Stimulated activated CD4-positive, alpha-beta T cell treated with anti-CD3 and anti-CD28 coated beads, Interleukin-2, amount 100 ng/mL, for 24 hours (primary cell): Measurements from ENCODE around the gene SPATS2.
"Not testable (repeated sequence)": the region's sequence is repeated elsewhere in the genome, so short reads cannot be mapped to it uniquely, and the experiment has no call there.

Experiments
- DNase-seq, 2 donors: peaks; one replicate each; pipeline ENCODE4 v3.0.0-alpha.2; 2020

Gene SPATS2

DNA sequence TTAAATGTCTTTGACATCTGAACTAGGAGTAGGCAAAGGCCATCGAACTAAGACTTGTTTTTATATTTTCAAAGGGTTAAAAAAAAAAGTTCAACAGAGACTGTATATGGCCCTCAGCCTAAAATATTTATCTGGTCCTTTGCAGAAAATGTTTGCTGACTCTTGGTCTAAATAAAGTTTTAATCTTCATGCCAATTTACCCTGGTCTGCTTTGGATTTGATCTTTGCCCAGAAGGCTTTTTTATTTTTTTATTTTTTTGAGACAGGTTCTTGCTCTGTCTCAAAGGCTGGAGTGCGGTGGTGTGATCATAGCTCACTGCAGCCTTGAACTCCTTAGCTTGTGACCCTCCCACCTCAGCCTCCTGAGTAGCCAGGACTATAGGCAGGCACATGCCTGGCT is 47.1 kb downstream of the SPATS2 start:
- no peak for DNase-seq

DNA sequence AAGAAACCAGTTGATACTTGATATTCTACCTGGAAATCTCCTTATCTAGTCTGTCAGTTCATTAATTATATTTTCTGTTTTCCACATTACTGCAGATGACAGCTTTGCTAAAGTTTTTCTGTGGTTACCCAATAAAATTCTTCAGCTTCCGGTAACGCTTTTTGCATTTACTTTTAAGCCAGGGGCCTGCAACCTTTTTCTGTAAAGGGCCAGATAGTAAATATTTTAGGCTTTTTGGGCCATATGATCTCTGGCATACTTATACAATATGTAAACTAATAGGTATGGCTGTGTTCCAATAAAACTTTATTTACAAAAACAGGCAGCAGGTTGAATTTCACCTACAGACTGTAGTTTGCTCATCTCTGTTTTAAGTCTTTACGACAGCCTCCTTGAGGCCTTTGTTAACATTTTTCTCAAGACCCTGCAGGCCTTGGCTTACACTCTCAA is 48.3 kb downstream of the SPATS2 start:
- no peak for DNase-seq

DNA sequence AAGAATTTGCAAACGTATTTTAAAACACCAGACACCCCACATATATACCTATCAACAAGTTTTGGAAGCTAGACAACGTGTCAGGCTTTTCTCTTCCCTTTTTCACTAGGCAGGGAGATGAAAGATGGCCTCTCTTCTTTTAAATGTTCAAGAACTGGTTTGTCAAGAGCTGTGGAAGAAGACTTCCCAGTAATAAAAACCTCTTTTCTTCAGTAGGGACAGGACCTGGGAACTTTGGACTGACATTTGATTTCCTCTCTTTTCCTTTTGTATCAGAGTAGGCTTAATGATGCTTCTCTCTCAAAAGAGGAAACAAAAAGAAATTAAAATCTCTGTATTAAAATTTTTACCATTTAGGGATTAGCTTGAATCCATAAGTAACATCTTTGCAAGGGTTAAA is 49.6 kb downstream of the SPATS2 start:
- no peak for DNase-seq

DNA sequence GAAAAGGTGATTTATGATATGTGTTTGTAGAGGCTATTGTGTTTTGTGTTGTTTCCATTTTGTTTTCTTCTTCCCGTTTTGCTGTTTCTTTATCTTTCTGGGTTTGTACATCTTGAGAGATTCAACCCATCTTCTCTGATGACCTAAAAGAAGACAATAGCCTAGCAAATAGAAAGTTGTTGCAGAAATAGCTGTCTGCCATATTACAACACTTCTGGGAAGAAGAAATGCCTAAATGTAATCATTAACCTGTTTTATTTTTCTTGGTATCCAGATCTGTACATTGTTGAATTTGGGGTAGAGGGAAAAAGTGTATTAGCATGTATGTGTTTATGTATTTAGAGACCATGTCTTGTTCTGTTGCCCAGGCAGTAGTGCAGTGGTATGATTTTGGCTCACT is 50.3 kb downstream of the SPATS2 start:
- DNase-seq, result no peak

DNA sequence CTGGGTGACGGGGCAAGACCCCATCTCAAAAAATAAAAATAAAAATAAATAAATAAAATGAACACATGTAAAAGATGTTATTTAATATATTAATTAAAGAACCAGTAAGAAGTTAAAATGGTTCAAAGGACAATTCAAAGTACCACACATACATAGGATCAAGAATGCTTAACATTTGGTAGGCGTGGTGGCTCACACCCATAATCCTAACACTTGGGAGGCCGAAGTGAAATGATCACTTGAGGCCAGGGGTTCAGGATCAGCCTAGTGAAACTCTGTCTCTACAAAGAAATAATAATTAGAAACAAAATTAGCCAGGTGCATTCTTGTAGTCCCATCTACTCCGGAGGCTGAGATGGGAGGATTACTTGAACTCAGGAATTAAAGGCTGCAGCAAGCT is 53.3 kb downstream of the SPATS2 start:
- DNase-seq, result no peak

DNA sequence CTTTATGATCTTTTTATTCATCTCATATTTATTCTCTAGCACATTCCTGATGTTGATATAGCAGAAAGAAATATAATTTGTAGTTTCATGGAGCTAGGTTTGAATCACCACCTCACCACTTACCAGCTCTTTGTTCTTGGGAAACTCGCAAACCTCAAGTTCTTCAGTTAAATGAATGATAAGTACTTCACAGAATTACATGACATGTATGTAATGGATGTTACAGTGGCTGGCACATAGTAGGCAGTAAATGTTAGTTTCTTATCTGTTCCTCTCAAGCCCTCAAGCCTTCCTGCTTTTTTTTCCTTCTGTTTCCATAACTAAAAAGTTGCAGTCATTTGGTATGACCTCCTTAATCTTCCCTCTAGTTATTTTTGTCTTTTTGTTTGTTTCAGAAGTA is 54.9 kb downstream of the SPATS2 start:
- DNase-seq, result no peak

DNA sequence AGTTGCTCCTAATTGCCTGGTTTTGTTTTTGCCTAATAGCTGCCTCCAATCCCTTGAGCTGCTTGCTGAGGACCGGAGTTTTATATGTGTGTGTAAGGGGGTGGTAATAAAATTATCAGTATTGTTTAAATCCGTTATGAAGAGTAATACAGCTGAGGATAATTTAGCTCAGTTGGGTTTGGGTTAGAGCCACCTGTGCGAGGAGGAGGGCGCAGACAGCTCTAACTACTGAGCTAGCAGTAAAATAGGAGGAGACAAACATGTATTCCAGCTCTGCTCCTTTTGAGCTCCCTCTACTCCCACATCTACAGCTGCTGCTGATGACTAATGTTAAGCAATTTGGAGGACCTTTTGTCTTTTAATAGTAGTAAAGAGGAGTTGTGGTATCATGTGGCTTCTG is 61.5 kb downstream of the SPATS2 start:
- no peak for DNase-seq

DNA sequence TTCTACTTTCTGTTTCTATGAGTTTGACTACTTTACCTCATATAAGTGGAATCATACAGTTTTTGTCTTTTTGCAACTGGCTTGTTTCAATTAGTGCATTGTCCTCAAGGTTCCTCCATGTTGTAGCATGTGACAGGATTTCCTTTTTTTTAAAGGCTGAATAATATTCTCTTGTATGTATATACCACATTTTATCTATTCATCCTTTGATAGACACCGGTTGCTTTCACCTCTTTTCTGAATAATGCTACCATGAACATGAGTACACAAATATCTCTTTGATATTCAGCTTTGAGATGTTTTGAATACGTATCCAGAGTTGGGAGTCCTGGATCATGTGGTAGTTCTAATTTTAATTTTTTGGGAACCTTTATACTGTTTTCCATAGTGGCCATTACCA is 65.4 kb downstream of the SPATS2 start:
- no peak for DNase-seq

DNA sequence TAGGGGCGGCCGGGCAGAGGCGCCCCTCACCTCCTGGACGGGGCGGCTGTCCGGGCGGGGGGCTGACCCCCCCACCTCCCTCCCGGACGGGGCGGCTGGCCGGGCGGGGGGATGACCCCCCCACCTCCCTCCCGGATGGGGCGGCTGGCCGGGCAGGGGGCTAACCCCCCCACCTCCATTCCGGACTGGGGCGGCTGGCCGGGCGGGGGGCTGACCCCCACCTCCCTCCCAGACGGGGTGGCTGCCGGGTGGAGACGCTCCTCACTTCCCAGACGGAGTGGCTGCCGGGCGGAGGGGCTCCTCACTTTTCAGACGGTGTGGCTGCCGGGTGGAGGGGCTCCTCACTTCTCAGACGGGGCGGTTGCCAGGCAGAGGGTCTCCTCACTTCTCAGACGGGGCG is 69.5 kb downstream of the SPATS2 start:
- DNase-seq, result not testable (repeated sequence)

DNA sequence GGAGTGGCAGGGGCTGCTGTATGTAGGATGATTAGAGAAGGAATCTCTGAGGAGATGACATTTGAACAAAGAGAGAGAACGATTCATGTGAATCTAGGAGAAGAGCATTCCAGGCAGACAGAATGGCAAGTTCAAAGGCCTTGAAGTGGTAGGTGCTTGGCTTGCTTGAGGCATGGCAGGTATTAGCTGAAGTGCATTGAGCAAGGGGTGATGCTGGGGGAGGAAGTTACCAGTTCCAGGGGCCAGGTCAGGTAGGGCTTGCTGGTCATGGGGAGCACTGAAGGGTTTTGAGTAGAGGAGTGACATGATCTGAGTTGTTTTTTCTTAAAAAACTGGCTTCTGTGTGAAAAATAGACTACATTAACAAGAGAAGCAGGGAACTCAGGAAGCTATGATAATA is 71.8 kb downstream of the SPATS2 start:
- DNase-seq, result no peak

DNA sequence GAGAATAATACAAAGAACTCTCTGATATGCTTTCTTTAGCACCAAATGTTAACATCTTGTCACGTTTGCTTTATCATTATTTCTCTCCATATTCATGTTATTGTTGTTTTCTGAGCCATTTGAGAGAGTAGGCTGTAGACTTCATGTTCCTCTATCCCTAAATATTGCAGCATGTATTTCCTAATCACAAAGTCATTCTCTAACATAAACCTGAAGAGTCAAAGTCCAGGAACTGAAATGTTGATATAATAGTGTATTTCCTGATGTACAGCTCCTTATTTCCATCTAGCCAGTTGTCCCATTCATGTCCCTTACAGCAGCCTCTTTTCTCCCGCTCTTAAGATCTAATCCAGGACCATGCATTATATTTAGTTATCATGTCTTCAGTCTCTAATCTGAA is 72.8 kb downstream of the SPATS2 start:
- DNase-seq, result no peak

DNA sequence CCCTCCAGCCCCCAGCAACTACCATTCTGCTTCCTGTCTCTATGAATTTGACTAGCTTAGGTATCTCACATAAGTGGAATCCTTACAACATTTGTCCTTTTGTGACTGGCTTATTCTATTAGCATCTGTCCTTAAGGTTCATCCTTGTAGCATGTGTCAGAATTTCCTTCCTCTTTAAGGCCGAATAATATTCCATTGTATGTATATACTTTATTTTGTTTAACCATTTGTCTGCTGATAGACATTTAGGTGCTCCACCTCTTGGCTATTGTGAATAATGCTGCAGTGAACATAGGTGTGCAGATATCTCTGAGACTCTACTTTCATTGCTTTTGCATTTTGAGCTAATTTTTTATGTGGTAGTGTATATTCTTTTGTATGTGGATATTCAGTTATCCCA is 75.7 kb downstream of the SPATS2 start:
- DNase-seq, result no peak

DNA sequence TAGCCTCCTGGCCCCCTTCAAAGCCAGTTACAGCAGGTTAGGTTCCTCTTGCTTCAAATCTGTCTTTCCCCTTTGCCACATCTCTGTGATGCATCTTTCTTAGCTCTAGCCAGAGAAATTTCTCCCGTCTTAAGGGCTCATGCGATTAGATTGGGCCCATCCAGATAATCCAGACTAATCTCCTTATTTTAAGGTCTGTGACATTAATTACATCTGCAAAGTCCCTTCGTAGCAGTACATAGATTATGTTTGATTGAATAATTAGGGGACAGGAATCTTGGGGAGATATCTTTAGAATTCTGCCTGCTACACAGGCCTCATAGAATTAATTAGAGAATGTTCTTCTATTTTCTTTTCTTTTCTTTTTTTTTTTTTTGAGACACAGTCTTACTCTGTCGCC is 79.3 kb downstream of the SPATS2 start:
- DNase-seq, result no peak

DNA sequence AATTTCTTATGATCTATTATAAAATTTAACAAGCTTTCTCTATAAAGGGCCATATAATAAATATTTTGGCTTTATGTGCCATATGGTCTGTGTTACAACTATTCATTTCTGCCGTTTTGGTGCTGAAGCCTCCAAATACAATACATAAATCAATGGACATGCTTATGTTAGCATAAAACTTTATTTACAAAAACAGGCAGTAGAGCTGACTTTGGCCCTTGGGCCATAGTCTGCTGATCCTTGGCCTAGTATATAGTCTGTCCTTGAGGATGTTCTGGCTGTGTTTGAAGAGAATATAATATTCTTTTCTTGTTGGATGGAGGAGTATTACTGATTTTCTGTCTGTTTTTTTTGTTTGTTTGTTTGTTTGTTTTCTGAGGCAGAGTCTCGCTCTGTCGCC is 81.6 kb downstream of the SPATS2 start:
- no peak for DNase-seq

DNA sequence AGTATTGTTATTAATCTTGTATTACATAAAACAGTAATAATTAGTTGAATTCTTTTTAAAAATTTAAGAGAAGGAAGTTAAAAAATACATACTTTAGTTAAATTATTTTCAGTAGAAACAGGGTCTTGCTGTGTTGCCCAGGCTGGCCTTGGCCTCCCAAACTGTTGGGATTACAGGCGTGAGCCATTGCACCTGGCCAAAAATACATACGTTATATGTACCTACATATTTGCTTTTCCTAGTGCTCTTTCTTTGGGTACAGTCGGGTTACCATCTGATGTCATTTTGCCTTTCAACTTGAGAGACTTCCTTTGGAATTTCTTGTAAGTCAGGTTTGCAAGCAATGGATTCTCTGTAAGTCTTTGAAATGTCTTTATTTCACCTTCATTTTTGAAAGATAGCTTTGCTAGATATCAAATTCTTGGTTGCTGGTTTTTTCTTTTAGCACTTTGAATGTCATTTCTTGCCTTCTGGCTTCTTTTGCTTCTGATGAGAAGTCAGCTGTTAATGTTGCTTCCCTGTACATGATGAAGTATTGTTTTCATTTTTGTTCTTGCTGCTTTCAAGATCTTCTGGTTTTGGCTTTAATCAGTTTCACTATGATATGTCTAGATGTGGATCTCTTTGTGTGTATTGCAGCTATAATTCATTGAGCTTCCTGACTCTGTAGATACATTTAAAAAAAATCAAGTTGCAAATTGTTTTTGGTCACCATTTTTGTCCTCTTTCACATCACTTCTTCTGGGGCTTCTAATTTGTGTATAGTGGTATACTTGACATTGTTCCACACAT is 84.4 kb downstream of the SPATS2 start:
- no peak for DNase-seq

DNA sequence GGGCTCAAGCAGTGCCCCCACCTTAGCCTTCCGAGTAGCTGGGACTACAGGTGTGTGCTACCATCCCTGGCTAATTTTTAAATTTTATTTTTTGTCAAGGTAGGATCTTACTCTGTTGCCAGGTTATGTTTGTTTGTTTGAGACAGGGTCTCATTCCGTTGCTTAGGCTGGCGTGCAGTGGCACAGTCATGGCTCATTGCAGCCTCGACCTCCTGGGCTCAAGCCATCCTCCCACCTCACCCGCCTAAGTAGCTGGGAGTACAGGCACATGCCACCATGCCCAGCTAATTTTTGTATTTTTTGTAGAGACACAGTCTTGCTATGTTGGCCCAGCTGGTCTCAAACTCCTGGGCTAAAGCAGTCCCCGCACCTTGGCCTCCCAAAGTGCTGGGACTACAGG is 88.2 kb downstream of the SPATS2 start:
- no peak for DNase-seq

DNA sequence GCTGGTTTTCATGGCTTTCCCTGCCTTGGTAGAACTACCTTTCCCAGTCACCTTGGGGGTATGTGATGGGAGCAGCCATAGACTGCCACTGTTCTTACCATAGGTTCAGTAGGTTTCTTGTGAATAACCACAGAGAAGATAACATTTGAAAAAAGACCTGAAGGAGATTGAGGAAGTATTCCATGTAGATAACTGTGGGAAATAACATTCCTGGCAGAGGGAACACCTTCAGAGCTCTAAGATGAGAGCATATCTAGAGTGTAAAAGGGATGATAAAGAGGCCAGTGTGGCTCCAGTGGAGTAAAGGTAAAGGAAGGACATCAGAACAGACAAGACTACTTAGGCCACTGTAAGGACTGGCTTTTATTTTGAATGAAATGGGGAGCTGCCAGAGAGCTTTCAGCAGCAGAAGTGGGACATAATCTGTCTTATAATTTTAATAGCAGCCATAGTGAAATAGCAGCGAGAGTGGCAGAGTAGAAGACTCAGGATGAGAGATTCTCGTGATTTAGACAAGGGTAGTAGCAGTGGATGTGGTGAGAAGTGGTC is 88.9 kb downstream of the SPATS2 start:
- DNase-seq, result no peak

DNA sequence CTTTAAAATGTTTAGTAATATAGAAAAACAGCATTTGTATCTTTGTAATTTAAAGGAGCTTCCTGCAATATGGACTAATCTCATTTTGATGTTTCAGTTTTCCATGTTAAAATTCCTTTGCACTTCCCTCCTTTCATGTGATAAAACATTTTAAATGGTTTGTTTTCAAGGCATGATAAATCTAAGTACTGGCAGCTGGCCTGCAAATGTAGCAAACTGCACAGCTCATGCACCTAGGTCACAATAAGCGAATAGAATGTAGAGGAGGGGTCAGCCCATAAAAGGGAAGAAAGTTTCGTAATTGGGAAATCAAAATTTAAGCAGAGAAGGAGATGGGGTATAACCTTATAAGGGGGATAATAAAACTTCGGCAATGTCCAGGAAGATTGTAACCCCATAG is 91.6 kb downstream of the SPATS2 start:
- DNase-seq, result no peak

DNA sequence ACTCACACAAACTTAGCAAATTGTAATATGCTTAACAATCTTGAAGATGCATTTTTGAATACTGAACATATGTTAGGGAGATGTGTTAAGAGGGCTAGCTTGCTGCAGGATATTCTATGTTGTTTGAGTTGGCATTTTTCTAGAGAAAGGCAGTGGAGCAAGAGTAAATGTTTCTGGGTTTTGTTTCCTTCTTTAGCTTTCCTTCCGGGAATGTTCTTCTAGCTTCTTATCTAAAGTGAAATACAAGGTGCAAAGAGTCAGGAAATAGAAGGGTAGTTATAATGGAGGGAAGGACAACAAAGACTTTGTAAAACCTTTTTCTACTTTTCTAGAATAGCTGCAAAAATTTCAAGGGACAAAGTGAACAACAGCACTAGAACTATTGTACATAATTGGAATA is 94.0 kb downstream of the SPATS2 start:
- no peak for DNase-seq

DNA sequence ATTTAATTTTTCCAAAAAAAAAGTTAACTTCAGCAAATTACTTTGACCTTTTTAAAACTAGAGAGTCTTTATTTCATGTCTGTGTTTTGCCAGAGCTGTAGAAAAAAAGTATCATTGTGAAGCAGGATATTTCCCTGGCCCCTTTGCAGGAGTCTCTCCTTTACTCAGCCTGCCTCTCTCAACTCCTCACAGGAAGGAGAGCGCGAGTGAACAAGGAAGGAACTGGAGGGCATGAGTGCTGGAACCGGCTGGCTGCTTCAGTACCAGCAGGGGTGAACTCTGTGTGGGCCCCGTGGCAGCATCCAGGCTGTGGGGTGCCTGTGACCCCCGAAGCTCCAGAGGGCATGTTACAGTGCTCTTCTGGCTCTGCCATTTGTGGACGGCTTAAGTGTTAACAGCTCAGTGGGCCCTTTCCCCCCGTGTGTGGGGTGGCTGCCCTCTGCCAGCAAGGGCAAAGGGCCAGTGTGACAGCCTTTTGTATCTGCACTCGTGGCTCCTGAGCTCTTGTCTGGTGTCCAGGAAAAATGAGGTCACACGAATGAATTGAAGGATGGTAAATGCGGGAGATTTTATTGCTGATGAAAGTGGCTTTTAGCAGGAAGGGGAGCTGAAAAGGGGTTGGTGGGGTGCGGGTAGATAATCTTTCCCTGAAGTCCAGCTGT is 95.0 kb downstream of the SPATS2 start:
- DNase-seq, result no peak

DNA sequence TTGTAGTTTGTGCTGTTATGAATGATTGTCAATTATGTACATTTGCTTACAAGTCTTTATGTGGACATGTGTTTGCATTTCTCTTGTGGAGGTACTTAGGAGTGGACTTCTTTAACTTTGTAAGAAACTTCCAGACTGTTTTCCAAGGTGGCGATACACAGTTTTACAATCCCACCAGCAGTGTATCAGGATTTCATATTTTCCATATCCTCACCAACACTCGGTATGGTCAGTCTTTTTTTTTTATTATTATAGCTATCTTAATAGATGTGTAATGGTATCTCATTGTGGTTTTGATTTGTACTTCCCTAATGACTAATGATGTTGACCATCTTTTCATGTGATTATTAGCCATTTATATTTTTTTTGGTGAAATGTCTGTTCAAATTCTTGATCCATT is 97.9 kb downstream of the SPATS2 start:
- DNase-seq, result no peak

DNA sequence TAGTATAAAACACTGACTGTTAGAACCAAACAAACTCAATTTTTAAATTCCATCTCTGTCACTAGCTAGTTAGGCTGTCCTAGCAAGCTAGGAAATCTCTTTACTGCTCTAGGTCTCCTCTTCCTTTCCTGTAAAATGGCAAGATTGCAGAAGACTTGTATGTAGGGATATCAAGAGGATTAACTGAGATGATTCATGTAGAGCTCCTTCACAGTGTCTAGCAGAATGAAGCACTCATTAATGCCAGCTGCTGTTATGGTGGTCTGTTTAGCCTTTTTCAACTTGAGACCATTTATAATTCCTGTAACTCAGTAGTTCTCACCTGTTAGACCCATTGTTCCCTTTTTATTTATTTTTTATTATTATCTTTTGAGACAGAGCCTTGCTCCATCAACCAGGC is 103.7 kb downstream of the SPATS2 start:
- no peak for DNase-seq

DNA sequence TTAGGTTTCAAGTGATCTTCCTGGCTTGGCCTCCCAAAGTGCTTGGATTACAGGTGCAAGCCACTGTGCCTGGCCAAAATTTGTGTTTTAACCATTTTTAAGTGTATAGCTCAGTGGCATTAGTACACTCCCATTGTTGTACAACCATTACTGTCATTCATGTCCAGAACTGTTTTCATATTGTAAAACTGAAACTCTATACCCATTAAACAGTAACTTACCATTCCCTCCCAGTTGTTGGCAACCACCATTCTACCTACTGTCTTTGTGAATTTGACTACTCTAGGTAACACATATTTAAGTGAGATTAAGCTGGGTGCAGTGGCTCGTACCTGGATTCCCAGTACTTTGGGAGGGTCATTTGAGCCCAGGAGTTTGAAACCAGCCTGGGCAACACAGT is 104.3 kb downstream of the SPATS2 start:
- DNase-seq, result no peak

DNA sequence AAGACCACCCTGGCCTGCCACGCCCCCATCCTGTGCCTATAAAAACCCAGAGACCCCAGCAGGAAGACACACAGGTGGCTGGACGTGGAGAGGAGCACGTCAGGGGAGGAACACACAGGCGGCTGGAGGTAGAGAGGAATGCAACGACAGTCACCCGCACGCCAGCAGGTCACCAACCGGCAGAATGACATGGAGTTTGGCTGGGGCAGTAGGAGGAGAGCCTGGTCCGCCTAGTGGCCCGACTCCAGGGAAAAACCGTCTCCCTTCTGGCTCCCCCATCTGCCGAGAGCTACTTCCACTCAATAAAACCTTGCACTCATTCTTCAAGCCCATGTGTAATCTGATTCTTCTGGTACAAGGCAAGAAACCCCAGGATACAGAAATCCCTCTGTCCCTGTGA is 108.8 kb downstream of the SPATS2 start:
- DNase-seq, result no peak
